Measurements from ENCODE around the gene KIF22. TPM values are rescaled to one million over a fixed set of nuclear protein-coding genes. Genes with fewer than 3 reads are reported as not detected.
A peak's percentile ranks its signal among the peaks of the same experiment; 100 is the strongest.

The KIF22 gene
- total RNA-seq, 3 donors from 2014 or later (not counting 1 experiment from before 2014, with no cell fraction given): 73.4 to 96.0 (median 86.5) TPM

DNA sequence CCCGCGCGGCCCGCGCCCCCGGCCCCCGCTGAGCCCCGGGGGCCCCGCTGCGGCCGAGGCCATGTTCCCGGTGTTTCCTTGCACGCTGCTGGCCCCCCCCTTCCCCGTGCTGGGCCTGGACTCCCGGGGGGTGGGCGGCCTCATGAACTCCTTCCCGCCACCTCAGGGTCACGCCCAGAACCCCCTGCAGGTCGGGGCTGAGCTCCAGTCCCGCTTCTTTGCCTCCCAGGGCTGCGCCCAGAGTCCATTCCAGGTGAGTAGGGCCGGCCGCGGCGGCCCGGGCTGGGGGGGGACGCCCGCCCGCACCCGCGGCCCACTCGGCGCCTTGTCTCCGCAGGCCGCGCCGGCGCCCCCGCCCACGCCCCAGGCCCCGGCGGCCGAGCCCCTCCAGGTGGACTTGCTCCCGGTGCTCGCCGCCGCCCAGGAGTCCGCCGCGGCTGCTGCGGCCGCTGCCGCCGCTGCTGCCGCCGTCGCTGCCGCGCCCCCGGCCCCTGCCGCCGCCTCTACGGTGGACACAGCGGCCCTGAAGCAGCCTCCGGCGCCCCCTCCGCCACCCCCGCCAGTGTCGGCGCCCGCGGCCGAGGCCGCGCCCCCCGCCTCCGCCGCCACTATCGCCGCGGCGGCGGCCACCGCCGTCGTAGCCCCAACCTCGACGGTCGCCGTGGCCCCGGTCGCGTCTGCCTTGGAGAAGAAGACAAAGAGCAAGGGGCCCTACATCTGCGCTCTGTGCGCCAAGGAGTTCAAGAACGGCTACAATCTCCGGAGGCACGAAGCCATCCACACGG is 16.3 kb downstream of the KIF22 start:
- no peaks in the 10 kb centered on the region for H3K36me3 Mint-ChIP-seq
- peak overlapping the region; percentile 94 for H3K27ac ChIP-seq (ENCODE audit: low read length)

DNA sequence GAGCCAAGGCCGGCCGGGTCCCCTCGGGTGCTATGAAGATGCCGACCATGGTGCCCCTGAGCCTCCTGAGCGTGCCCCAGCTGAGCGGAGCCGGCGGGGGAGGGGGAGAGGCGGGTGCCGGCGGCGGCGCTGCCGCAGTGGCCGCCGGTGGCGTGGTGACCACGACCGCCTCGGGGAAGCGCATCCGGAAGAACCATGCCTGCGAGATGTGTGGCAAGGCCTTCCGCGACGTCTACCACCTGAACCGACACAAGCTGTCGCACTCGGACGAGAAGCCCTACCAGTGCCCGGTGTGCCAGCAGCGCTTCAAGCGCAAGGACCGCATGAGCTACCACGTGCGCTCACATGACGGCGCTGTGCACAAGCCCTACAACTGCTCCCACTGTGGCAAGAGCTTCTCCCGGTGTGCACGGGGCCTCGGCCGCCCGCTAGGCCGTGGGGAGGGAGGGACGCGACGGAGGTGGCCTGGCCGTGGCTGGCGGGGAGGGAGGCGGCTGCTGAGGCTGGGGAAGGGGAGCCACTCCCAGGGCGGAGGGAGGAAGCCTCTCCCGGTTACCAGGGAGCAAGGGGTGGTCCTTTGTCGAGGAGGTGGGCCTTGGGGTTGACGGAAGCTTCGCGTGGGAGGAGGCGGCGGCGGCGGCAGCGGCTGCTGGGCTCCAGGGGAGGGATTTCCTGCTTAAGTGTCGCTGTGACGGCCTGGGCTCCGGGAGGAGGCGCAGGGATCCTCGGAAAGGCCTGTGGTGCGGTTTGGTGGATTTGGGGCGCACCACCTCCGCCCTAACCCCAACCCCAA is 17.1 kb downstream of the KIF22 start:
- WGBS (ENCODE audit: insufficient coverage): under 1% methylated on average over 69 of the region's 69 CpGs

More for the DNA sequence above, 16.3 kb downstream of the KIF22 start:
- H3K27ac Mint-ChIP-seq: peak overlapping the region; percentile 93
- peaks cover 45 to 54% of the 10 kb centered on the region in 2 donors for H3K4me1 Mint-ChIP-seq
- ATAC-seq (no peak), DNase-seq (peak; percentile 54 to 65)
- under 1% methylated on average over 99 of the region's 99 CpGs for WGBS (ENCODE audit: insufficient coverage)
- intact Hi-C loops (cut with micrococcal nuclease): loop anchor here (1.0 to 5.0 kb wide), 4 partner anchors 9 to 565 kb away; partner anchors contain the start of genes MYL11, PAGR1, TAOK2 and TBC1D10B
- no peaks in the 10 kb centered on the region for H3K9me3 ChIP-seq (ENCODE audit: control insufficient read depth, insufficient read depth, low read length)
- no peaks in the 10 kb centered on the region for H3K9me3 Mint-ChIP-seq
- TF ChIP-seq, protein P1, sequence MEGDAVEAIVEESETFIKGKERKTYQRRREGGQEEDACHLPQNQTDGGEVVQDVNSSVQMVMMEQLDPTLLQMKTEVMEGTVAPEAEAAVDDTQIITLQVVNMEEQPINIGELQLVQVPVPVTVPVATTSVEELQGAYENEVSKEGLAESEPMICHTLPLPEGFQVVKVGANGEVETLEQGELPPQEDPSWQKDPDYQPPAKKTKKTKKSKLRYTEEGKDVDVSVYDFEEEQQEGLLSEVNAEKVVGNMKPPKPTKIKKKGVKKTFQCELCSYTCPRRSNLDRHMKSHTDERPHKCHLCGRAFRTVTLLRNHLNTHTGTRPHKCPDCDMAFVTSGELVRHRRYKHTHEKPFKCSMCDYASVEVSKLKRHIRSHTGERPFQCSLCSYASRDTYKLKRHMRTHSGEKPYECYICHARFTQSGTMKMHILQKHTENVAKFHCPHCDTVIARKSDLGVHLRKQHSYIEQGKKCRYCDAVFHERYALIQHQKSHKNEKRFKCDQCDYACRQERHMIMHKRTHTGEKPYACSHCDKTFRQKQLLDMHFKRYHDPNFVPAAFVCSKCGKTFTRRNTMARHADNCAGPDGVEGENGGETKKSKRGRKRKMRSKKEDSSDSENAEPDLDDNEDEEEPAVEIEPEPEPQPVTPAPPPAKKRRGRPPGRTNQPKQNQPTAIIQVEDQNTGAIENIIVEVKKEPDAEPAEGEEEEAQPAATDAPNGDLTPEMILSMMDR (IDR thresholded peaks at IDR 0.05): no peak
- peaks cover 57% of the 10 kb centered on the region for H3K4me1 ChIP-seq (ENCODE audit: control insufficient read depth, insufficient read depth, low read length)
- H3K36me3 ChIP-seq (ENCODE audit: control insufficient read depth, insufficient read depth, low read length): peaks cover 20% of the 10 kb centered on the region
- H3K4me3 ChIP-seq (ENCODE audit: low read length): peak overlapping the region; percentile 66
- no peaks in the 10 kb centered on the region for H3K27me3 Mint-ChIP-seq (ENCODE audit: low read depth in 2 of 2)
- H3K4me3 Mint-ChIP-seq: peak overlapping the region; percentile 86
- H3K27me3 ChIP-seq (ENCODE audit: control insufficient read depth, insufficient read depth, low read length): no peaks in the 10 kb centered on the region

DNA sequence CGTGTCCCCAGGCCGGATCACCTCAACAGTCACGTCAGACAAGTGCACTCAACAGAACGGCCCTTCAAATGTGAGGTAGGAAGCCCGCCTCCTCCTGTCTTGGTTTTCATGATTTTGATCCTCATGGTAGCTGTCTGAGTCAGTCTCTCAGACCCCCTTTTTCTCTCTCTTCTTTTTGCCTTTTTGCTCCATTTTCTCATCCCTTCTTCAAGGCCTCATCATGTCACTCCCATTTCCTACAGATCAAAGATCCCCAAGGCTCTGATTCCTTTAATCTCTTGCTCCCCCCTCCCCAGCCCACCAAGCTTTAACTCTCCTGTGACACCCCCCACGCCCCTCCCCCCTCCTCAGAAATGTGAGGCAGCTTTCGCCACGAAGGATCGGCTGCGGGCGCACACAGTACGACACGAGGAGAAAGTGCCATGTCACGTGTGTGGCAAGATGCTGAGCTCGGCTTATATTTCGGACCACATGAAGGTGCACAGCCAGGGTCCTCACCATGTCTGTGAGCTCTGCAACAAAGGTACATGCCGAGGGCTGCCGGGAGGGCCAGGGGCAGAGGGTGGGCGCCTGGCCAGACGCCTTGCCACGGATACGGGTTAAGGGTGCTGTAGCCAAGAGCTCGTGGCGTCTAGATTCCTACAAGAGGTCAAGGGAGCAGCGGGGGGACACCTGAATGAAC is 17.8 kb downstream of the KIF22 start:
- Histone ChIP-seq H3K27ac (ENCODE audit: low read length) (peak overlapping the region; percentile 94), H3K36me3 (ENCODE audit: control insufficient read depth, insufficient read depth, low read length) (peaks cover 20% of the 10 kb centered on the region), H3K4me3 (ENCODE audit: low read length) (peak overlapping the region; percentile 43), H3K4me1 (ENCODE audit: control insufficient read depth, insufficient read depth, low read length) (peaks cover 68% of the 10 kb centered on the region), H3K27me3 (ENCODE audit: control insufficient read depth, insufficient read depth, low read length) (no peaks in the 10 kb centered on the region), H3K9me3 (ENCODE audit: control insufficient read depth, insufficient read depth, low read length) (no peaks in the 10 kb centered on the region)
- Mint-ChIP-seq H3K27ac (peak overlapping the region; percentile 93), H3K36me3 (no peaks in the 10 kb centered on the region), H3K27me3 (ENCODE audit: low read depth in 2 of 2) (no peaks in the 10 kb centered on the region), H3K4me1 (peaks cover 45 to 66% of the 10 kb centered on the region in 2 donors), H3K9me3 (no peaks in the 10 kb centered on the region), H3K4me3 (peak overlapping the region; percentile 86)
- intact Hi-C loops (cut with micrococcal nuclease): loop anchor here (5.0 kb wide), 3 partner anchors 164 to 564 kb away; partner anchors contain the start of genes MYL11, TAOK2 and TBC1D10B
- ATAC-seq (peak in 1 of 3 donors; percentile 1), DNase-seq (peak; percentile 31 to 64)
- TF ChIP-seq, protein P1 (IDR thresholded peaks at IDR 0.05): no peak
- 46% methylated on average over 25 of the region's 25 CpGs for WGBS (ENCODE audit: insufficient coverage)

More for the DNA sequence above, 17.1 kb downstream of the KIF22 start:
- H3K36me3 ChIP-seq (ENCODE audit: control insufficient read depth, insufficient read depth, low read length): peaks cover 20% of the 10 kb centered on the region
- no peaks in the 10 kb centered on the region for H3K9me3 ChIP-seq (ENCODE audit: control insufficient read depth, insufficient read depth, low read length)
- DNase-seq: peak; percentile 85 to 96
- ATAC-seq: peak; percentile 36 to 59 (median 57)
- TF ChIP-seq, protein P1 (IDR thresholded peaks at IDR 0.05): peak; percentile 37
- Mint-ChIP-seq H3K9me3 (no peaks in the 10 kb centered on the region), H3K27me3 (ENCODE audit: low read depth in 2 of 2) (no peaks in the 10 kb centered on the region), H3K36me3 (no peaks in the 10 kb centered on the region), H3K4me1 (peaks cover 45 to 61% of the 10 kb centered on the region in 2 donors), H3K4me3 (peak overlapping the region; percentile 86), H3K27ac (peak overlapping the region; percentile 93)
- H3K27me3 ChIP-seq (ENCODE audit: control insufficient read depth, insufficient read depth, low read length): no peaks in the 10 kb centered on the region
- intact Hi-C loops (cut with micrococcal nuclease): loop anchor here (1.0 to 5.0 kb wide), 4 partner anchors 9 to 565 kb away; partner anchors contain the start of genes MYL11, PAGR1, TAOK2 and TBC1D10B
- peak overlapping the region; percentile 94 for H3K27ac ChIP-seq (ENCODE audit: low read length)
- H3K4me1 ChIP-seq (ENCODE audit: control insufficient read depth, insufficient read depth, low read length): peaks cover 65% of the 10 kb centered on the region
- peak overlapping the region; percentile 43 for H3K4me3 ChIP-seq (ENCODE audit: low read length)
